NCI-H1105 (cell line): Measurements from ENCODE around the gene CDC37.

Experiments used
- DNase-seq: peaks from one replicate; lab custom pipeline; 2025; lab: John Stamatoyannopoulos, UW

Gene CDC37

GRCh38 chr19:10353793-10354391 is 49.5 kb downstream of the CDC37 start:
- DNase-seq: no peak

- no peak for DNase-seq
Measured at GRCh38 chr19:10352764-10353671, 50.3 kb downstream of the CDC37 start.

- DNase-seq: no peak
Measured at GRCh38 chr19:10346509-10346908, 56.8 kb downstream of the CDC37 start.

GRCh38 chr19:10344780-10345179 is 58.6 kb downstream of the CDC37 start:
- DNase-seq: no peak

GRCh38 chr19:10343495-10343894 is 59.8 kb downstream of the CDC37 start:
- DNase-seq: no peak
